Natural killer cell treated with Interleukin-12 subunit alpha and Interleukin-12 subunit beta and Interleukin-15 and Interleukin-18, amount 100 ng/mL, for 72 hours (primary cell): ENCODE results near the gene CHIT1. TPM values are rescaled to one million over a fixed set of nuclear protein-coding genes. Genes with fewer than 3 reads are reported as not detected.

Experiments used
- ATAC-seq, 2 donors: fragments of 150-1000 bp; cut with Tn5 transposase in 1 of 2; sonication (Bioruptor Pico), chemical (Tn5 transposase) in 1 of 2; 2 replicates each; pipeline ENCODE4 v1.10.0; 2021
- DNase-seq: peaks from one replicate; pipeline ENCODE4 v3.0.0; 2022; ENCODE audit warnings: low spot score
- H3K27ac Mint-ChIP-seq, 2 donors: 1 replicate in 1 of 2; 2 replicates in 1 of 2; pipeline ENCODE4 v1.8.0; 2022; ENCODE audit warnings: mixed read lengths in 2 of 2, mild to moderate bottlenecking in 1 of 2, moderate library complexity in 1 of 2
- H3K27me3 Mint-ChIP-seq, 2 donors: 1 replicate in 1 of 2; 2 replicates in 1 of 2; pipeline ENCODE4 v1.8.0; 2022; ENCODE audit warnings: mixed read lengths in 2 of 2
- H3K36me3 Mint-ChIP-seq: one replicate; pipeline ENCODE4 v1.8.0; 2022; ENCODE audit warnings: mixed read lengths
- H3K4me1 Mint-ChIP-seq, 2 donors: 1 replicate in 1 of 2; 2 replicates in 1 of 2; pipeline ENCODE4 v1.8.0; 2022; ENCODE audit warnings: low read depth in 2 of 2, mixed read lengths in 2 of 2, mild to moderate bottlenecking in 1 of 2
- H3K4me3 Mint-ChIP-seq: one replicate; pipeline ENCODE4 v1.8.0; 2022; ENCODE audit warnings: mixed read lengths
- H3K9me3 Mint-ChIP-seq: 2 replicates; pipeline ENCODE4 v1.8.0; 2022; ENCODE audit warnings: mixed read lengths
- total RNA-seq, 2 donors: library from RNA; stranded (reverse); gene quantifications; one replicate each; pipeline ENCODE4 v1.2.3, GENCODE V29; 2022

Gene CHIT1
- total RNA-seq, 2 donors from 2014 or later = 0.36 to 3.8 TPM

DNA sequence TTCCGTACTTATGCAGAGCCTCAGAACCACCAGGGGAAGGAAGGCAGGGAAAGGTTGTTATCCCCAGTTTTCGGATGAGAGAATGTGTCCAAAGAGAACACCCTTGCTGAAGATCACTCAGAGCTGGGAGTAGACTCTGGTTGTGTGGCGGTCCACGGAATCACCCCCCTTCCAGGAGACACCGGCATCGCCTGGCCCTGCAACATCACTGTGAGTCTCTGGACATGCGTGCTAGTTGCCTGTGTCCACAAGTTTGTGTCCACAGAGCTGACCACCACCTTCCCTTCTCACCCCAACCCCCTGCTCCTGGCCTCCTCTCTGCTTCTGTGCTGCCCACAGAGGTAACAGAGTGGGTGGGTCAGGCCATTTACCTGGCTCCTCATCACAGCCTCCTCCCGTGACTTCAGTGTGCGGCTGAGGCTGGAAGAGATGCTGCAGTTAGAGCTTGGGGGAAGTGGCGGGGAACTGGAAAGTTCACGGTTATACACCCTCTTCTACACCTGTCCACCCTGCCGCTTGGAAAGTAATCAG lies 61.2 kb downstream of the CHIT1 start:
- Mint-ChIP-seq H3K27me3 (peaks cover 0 to 9% of the 10 kb centered on the region in 2 donors), H3K36me3 (no peaks in the 10 kb centered on the region), H3K4me1 (no peaks in the 10 kb centered on the region), H3K4me3 (no peak overlapping the region), H3K9me3 (no peaks in the 10 kb centered on the region), H3K27ac (no peak overlapping the region)
- no peak for DNase-seq
- ATAC-seq = no peak

DNA sequence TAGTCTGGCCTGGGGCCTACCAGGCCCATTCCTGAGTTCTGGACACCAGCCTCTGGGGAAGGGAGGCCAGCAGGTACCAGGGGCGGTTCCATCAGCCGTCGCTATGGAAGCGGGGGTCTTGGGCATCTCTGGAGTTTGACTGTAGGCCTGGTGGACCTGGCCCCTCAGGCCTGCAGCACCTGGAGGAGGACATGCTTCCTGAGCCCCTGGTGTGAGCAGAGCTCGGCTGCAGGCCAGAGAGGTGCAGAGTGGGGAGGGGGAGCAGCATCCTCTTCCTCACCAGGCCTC lies 61.6 kb downstream of the CHIT1 start:
- ATAC-seq (no peak), DNase-seq (no peak)
- no peaks in the 10 kb centered on the region for H3K4me1 Mint-ChIP-seq
- no peaks in the 10 kb centered on the region for H3K36me3 Mint-ChIP-seq
- H3K4me3 Mint-ChIP-seq = no peak overlapping the region
- H3K27me3 Mint-ChIP-seq = peaks cover 0 to 9% of the 10 kb centered on the region in 2 donors
- no peaks in the 10 kb centered on the region for H3K9me3 Mint-ChIP-seq
- no peak overlapping the region for H3K27ac Mint-ChIP-seq

DNA sequence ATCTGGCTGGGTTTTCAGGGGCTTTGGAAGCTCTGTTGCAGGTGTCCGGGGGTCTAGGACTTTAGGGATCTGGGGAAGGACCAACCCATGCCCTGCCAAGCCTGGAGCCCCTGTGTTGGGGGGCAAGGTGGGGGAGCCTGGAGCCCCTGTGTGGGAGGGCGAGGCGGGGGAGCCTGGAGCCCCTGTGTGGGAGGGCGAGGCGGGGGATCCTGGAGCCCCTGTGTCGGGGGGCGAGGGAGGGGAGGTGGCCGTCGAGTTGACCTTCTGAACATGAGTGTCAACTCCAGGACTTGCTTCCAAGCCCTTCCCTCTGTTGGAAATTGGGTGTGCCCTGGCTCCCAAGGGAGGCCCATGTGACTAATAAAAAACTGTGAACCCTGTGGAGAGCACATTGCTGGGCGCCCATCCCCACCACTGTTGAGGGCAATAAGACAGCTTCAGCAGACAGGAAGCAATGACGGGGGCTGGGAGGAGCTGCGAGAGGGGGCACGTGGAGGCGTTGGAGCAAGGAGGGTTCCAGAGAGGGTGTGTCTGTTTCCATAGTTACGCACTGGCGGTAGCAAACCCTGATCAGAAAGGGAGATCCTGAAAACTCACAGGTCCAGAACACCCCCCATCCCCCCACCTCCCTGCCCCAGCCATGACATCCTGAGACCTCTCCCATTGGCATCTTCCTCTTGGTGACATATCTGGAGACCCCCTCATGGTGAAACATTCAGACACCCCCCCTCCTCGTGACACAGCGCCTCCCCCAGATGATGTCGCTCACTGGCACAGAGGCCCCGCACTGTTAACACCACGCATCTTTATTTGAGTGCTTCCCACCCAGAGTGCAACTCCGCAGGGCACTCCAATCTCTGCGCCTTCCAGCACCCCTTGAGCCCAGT lies 62.2 kb downstream of the CHIT1 start:
- no peak for ATAC-seq
- DNase-seq = no peak

GRCh38 chr1:203166192-203166940 lies 63.1 kb downstream of the CHIT1 start:
- H3K36me3 Mint-ChIP-seq = no peaks in the 10 kb centered on the region
- no peak for ATAC-seq
- H3K9me3 Mint-ChIP-seq = no peaks in the 10 kb centered on the region
- no peak overlapping the region for H3K27ac Mint-ChIP-seq
- H3K27me3 Mint-ChIP-seq = peaks cover 0 to 9% of the 10 kb centered on the region in 2 donors
- no peak overlapping the region for H3K4me3 Mint-ChIP-seq
- no peak for DNase-seq
- no peaks in the 10 kb centered on the region for H3K4me1 Mint-ChIP-seq

More for the DNA sequence above, 62.2 kb downstream of the CHIT1 start:
- Mint-ChIP-seq H3K9me3 (no peaks in the 10 kb centered on the region), H3K27ac (no peak overlapping the region), H3K36me3 (no peaks in the 10 kb centered on the region), H3K4me3 (no peak overlapping the region), H3K27me3 (peaks cover 0 to 9% of the 10 kb centered on the region in 2 donors), H3K4me1 (no peaks in the 10 kb centered on the region)

Other genes starting within 250 kb of the CHIT1 start
- 10 to 100 TPM; 65.1 to 93.0 TPM for gene TMEM183A, start 222.3 kb downstream of the CHIT1 start, total RNA-seq
- 10 to 100 TPM; 19.6 to 44.7 TPM for gene PPFIA4, start 203.2 kb downstream of the CHIT1 start, total RNA-seq
- gene MYOG, start 143.7 kb downstream of the CHIT1 start, total RNA-seq = not detected
- not detected for gene ADORA1, start 101.9 kb downstream of the CHIT1 start, total RNA-seq
- gene MYBPH, start 53.8 kb downstream of the CHIT1 start, total RNA-seq = not detected
- gene CHI3L1, start 43.0 kb downstream of the CHIT1 start, total RNA-seq = 1 to 10 TPM; 1.6 to 1.8 TPM
- 100 to 1,000 TPM in 1 of 2 donors, 10 to 100 TPM in 1; 82.6 to 157 TPM for gene BTG2, start 75.8 kb upstream of the CHIT1 start, total RNA-seq
- not detected for gene FMOD, start 121.4 kb upstream of the CHIT1 start, total RNA-seq
- gene PRELP, start 246.1 kb upstream of the CHIT1 start, total RNA-seq = not detected